Right atrium auricular region (tissue), 2 donors: ENCODE measurements around the gene ZNF764. TPM values are rescaled to one million over a fixed set of nuclear protein-coding genes. Genes with fewer than 3 reads are reported as not detected.
"Not testable (repeated sequence)": the region's sequence is repeated elsewhere in the genome, so short reads cannot be mapped to it uniquely, and the experiment has no call there.

Source experiments
- DNase-seq: peaks from one replicate; pipeline ENCODE4 v3.0.0-alpha.2; 2019; ENCODE audit warnings: low spot score
- H3K27ac ChIP-seq, 2 donors: fragments of 200-600 bp; sonication (generic); 1 replicate in 1 of 2; 2 replicates in 1 of 2; pipeline ENCODE4 v1.5.1; 2016 to 2019
- H3K27me3 ChIP-seq, 2 donors: fragments of 200-600 bp; sonication (generic); one replicate each; pipeline versions ENCODE4 v1.5.1 to v1.6.0; 2017 to 2019
- H3K36me3 ChIP-seq: fragments of 200-600 bp; sonication (generic); one replicate; pipeline ENCODE4 v1.5.1; 2016
- H3K4me1 ChIP-seq, 2 donors: fragments of 200-600 bp; sonication (generic); one replicate each; pipeline versions ENCODE4 v1.5.1 to v1.6.0; 2017 to 2019
- H3K4me3 ChIP-seq, 2 donors: fragments of 200-600 bp; sonication (generic); 1 replicate in 1 of 2; 2 replicates in 1 of 2; pipeline ENCODE4 v1.5.1; 2017 to 2019; ENCODE audit warnings: mild to moderate bottlenecking in 1 of 2, moderate library complexity in 1 of 2
- H3K9me3 ChIP-seq, 2 donors: fragments of 200-600 bp; sonication (generic); one replicate each; pipeline ENCODE4 v1.5.1; 2019
- CTCF ChIP-seq, 2 donors: fragments of 200-600 bp; sonication (generic); IDR thresholded peaks; one replicate each; pipeline ENCODE4 v1.5.1; 2019; ENCODE audit warnings: antibody characterized with exemption in 2 of 2
- total RNA-seq, 2 donors: library from RNA; depleted of rRNA; stranded (reverse); fragments of >200 nt; gene quantifications; one replicate each; pipeline ENCODE4 v1.1.0, GENCODE V29; 2016

Gene ZNF764
- total RNA-seq, 2 donors from 2014 or later: 12.0 to 16.9 TPM

GRCh38 chr16:30539000-30539964, 18.9 kb downstream of the ZNF764 start:
- DNase-seq: no peak
- no peak for TF ChIP-seq CTCF (IDR thresholded peaks at IDR 0.05)
- Histone ChIP-seq H3K4me3 (no peak overlapping the region), H3K27me3 (no peaks in the 10 kb centered on the region), H3K27ac (peak overlapping the region; percentile 74 to 81), H3K4me1 (peaks cover 0 to 49% of the 10 kb centered on the region in 2 donors), H3K9me3 (no peaks in the 10 kb centered on the region), H3K36me3 (no peaks in the 10 kb centered on the region)

GRCh38 chr16:30536391-30537024, 21.7 kb downstream of the ZNF764 start:
- peaks cover 0 to 54% of the 10 kb centered on the region in 2 donors for H3K4me1 ChIP-seq
- not testable (repeated sequence) for H3K27ac ChIP-seq, DNase-seq, H3K4me3 ChIP-seq, H3K27me3 ChIP-seq, H3K9me3 ChIP-seq
- H3K36me3 ChIP-seq: peaks cover 16% of the 10 kb centered on the region

- H3K4me1 ChIP-seq: peaks cover 0 to 47% of the 10 kb centered on the region in 2 donors
- H3K4me3 ChIP-seq: peak overlapping the region; percentile 71 to 82
- no peaks in the 10 kb centered on the region for H3K27me3 ChIP-seq
- no peaks in the 10 kb centered on the region for H3K9me3 ChIP-seq
- peak overlapping the region; percentile 91 to 98 for H3K27ac ChIP-seq
- H3K36me3 ChIP-seq: peaks cover 20% of the 10 kb centered on the region
- peak in 1 of 2 donors; percentile 74 for TF ChIP-seq CTCF (IDR thresholded peaks at IDR 0.05)
- DNase-seq: peak; percentile 84
Measured at GRCh38 chr16:30535777-30536190, 22.4 kb downstream of the ZNF764 start.

GRCh38 chr16:30535106-30535776, 22.9 kb downstream of the ZNF764 start:
- H3K4me1 ChIP-seq: peaks cover 0 to 43% of the 10 kb centered on the region in 2 donors
- H3K9me3 ChIP-seq: no peaks in the 10 kb centered on the region
- H3K27ac ChIP-seq: peak overlapping the region; percentile 91 to 98
- peak overlapping the region; percentile 71 to 82 for H3K4me3 ChIP-seq
- H3K36me3 ChIP-seq: peaks cover 20% of the 10 kb centered on the region
- no peak for TF ChIP-seq CTCF (IDR thresholded peaks at IDR 0.05)
- DNase-seq: no peak
- no peaks in the 10 kb centered on the region for H3K27me3 ChIP-seq

- Histone ChIP-seq H3K9me3 (no peaks in the 10 kb centered on the region), H3K36me3 (peaks cover 20% of the 10 kb centered on the region), H3K27me3 (no peaks in the 10 kb centered on the region), H3K27ac (peak within 1 kb of the TSS; percentile 91 to 98), H3K4me3 (peak within 1 kb of the TSS; percentile 71 to 82), H3K4me1 (peaks cover 0 to 36% of the 10 kb centered on the region in 2 donors)
- DNase-seq: peak; percentile 91
- peak in 1 of 2 donors; percentile 16 for TF ChIP-seq CTCF (IDR thresholded peaks at IDR 0.05)
Measured at GRCh38 chr16:30534368-30535105, 23.6 kb downstream of the ZNF764 start, which contains the start of gene ZNF747. Gene ZNF747, minus strand, starts transcription at chr16:30534858. Its CDS starts 179 bp downstream, at chr16:30534679.
